CD4-positive, alpha-beta T cell treated with Interferon gamma for 1 hour (primary cell): Measurements from ENCODE around the gene ERF.
A peak's percentile ranks its signal among the peaks of the same experiment; 100 is the strongest.

Experiments
- DNase-seq: peaks from one replicate; pipeline ENCODE4 v3.0.0-alpha.2; 2020

ERF gene

DNA sequence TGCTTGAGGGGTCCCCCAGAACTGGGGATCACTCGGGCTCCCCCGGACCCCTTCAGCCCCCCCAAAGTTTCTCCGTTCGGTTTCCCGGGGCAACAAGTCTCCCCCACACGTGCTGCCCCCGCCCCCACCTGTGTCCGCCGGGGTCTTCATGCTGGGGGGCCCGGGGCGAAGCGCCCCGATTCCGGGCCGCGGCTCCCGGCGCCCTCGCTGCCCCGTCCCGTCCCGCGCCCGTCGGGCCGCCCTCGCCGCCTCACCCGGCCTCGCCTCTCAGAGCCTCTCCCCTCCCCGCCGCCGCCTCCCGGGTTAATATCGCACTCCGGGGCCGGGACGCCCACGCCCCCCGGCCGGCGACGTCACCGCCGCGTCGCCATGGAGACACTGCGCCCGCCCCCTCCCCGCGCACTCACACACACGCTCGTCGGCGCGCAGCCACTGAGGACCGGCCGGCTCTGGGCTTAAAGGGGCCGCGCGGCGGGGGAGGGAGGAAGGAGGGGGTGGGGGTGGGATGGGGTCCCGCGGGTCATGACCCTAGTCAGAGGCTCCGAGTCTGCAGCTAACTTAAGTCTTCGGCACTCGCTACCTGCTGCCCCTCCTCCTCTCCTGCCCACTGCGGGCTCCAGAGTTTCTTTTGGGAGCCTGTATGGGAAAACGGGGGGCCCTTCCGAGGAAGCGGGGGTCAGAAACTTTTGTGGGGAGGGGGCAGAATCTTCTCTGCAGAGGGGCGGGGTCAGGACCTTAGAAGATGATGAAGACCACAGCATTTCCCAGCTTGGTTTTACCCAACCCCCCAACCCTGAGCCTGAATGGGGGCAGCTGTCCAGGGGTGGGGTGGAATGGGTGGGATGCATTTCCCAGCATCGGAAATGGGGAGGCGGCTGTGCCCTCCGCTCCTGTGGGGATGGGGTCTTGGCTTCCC lies at the start of gene ERF:
TSS of gene ERF (minus strand) at position 279 of the 916 bp plus-strand sequence. CDS start at position 150, 129 bp downstream.
- DNase-seq, result peak; percentile 94

DNA sequence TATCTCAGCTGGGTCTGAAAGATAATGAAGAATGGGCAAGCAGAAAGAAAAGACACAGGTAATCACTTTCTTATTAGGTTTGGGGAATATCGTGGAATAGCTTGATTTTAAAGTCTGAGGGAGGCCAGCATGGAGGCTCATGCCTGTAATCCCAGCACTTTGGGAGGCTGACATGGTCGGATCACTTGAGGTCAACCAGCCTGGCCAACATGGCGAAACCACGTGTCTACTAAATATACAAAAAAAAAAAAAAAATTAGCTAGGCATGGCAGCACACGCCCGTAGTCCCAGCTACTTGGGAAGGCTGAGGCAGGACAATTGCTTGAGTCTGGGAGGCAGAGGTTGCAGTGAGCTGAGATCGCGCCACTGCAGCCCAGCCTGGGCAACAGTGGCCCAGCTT lies 48.9 kb upstream of the ERF start:
- no peak for DNase-seq

DNA sequence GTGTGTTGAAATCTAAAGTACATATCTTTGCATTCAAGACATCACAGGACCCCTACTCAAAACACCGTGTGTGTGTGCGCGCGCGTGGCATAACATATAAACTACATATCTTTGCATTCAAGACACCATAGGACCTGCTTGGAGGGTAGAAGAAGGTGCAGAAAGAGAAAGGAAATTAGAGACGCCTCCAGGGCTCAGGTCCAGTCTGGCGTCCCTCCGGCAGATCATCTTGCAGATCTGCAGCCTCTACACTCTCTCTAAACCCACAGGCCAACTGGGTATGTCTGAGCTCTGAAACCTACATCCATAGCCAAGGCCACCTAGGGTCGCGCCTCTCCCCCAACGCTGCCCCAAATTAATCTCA lies 48.2 kb upstream of the ERF start:
- DNase-seq, result no peak

DNA sequence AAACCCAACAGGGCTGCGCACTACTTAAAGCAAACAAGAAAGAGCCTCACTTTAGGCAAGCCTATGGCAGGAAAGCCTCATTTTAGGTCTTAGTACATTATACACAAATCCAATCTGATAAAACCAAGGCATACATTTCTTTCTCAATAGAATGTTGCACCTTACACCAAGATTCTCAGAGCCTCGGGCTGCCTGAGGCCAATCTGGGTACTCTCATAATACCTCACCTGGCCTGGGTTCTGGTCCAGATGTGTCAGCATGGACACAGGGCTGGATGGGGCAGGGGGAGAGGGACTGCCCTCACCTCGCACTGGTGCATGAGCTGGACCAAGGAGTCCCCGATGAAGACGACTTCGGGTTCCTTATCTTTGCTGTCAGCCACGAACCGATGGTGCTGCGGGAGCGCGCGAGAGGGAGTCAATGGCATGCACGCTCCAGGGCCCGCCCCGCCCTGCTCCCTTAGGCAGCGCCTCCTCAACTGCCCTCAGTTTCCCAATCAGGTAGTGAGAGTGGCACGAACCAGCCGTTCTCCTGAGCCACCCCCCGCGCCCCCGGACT lies 46.8 kb upstream of the ERF start, which contains the start of gene PRR19:
TSS of gene PRR19 (plus strand) at position 487 of the 558 bp plus-strand sequence. CDS start 7,453 bp downstream, outside the sequence.
- no peak for DNase-seq

DNA sequence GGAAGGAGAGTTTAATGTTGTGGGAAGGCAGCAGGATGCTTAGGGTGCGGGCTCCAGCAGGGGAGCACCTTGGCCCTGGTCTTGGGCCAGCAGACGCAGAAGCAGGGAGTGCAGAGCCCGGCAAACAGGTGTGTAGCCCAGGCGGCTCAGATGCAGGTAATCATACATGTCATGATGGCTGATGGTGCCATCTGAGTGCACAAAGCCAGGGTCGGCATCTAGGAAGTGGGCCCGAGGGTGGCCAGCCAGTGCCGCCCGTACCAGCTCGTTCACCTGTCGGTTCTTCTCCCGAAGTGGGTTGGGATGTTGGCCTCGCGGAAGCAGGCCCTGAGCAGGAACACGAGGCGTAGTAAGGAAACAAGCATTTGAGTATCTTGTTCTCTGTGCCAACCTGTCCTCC lies 42.1 kb upstream of the ERF start:
- DNase-seq, result no peak

DNA sequence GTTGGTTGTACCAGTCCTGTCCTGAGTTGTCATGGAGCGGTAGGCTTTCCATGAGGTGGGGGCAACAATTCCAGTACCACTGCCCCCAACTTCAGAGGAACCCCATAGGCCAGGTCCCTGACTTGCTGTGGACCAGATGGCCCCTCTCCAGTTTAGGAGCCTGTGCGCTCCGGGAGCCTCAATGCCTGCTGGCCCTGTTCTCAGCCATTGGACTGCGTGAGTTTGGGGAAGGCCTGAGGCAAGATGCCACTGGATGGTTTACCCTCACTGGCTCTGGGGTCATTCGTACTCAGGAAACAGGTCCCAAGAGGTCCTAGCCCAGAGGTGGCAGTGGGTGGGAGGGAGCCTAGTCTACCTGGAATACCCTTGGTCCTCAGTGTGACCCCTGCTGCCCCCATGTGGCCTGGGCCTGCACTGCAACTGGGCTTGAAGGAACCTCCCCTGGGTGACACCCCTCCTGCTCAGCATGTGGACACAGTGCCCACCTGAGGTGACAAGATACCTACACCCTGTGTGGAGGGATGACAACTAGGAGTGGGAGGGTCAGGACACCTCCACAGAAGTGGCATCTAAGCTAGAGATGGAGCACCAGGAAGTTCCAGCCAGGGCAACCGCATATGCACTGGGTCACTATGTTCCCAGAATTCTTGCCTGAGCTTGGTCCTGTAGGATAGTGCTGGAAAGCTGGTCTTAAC lies 41.0 kb upstream of the ERF start:
- DNase-seq, result peak; percentile 82

DNA sequence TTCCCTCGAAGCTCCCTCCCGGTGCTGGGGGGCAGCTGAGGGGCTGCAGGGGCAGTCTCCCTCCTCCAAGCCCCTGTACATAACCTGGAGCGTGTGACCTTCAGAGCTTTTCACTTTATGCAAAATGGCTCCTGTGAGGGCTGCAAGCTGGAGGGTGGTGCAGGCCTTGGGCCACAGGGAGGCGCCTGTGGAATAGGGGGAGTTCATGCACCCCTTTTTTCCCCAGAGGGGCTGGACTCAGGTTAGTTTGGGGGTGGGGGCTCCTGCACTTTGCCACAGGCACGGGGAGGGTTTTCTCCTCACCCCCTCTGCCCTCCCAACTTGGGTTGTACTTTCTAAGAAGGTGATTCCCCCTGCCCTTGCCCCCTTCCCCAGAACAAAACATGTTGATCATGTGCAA lies 40.4 kb upstream of the ERF start:
- no peak for DNase-seq

DNA sequence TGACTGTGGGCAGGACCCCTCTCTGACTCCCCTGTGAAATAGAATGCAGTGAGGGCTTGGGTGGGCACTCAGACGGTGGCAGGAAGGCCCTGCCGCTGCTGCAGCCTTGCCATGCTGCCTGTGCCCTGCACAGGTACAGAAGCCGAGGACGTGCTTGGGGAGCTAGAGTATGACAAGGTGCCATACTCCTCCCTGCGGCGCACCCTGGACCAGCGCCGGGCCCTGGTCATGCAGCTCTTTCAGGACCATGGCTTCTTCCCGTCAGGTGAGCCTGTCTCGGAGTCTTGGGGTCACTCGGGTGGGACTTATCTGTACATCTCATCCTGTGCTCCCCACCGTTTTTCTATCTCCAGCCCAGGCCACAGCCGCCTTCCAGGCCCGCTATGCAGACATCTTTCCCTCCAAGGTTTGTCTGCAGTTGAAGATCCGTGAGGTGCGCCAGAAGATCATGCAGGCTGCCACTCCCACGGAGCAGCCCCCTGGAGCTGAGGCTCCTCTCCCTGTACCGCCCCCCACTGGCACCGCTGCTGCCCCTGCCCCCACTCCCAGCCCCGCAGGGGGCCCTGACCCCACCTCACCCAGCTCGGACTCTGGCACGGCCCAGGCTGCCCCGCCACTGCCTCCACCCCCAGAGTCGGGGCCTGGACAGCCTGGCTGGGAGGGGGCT lies 39.7 kb upstream of the ERF start:
- no peak for DNase-seq

DNA sequence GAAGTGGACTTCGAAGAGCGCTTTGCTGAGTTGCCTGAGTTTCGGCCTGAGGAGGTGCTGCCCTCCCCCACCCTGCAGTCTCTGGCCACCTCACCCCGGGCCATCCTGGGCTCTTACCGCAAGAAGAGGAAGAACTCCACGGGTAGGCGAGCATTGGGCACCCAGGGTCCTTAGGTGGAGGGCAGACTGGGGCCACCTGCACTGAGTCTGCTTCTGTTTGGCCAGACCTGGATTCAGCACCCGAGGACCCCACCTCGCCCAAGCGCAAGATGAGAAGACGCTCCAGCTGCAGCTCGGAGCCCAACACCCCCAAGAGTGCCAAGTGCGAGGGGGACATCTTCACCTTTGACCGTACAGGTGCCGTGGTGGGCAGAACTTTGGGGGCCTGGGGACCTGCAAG lies 39.0 kb upstream of the ERF start:
- DNase-seq, result no peak

DNA sequence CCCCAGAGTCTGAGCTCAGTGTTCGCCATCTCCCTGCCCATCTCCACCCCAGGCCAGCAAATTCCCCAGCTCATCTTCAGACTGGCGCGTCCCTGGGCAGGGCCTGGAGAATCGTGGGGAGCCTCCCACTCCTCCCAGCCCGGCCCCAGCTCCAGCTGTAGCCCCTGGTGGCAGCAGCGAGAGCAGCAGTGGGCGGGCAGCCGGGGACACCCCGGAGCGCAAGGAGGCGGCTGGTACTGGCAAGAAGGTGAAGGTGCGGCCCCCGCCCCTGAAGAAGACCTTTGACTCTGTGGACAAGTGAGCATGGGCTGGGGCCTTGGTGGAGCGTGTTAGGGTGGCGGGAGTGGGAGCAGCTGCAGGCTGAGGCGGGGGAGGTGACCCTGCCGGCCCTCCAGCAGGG lies 38.6 kb upstream of the ERF start:
- no peak for DNase-seq

DNA sequence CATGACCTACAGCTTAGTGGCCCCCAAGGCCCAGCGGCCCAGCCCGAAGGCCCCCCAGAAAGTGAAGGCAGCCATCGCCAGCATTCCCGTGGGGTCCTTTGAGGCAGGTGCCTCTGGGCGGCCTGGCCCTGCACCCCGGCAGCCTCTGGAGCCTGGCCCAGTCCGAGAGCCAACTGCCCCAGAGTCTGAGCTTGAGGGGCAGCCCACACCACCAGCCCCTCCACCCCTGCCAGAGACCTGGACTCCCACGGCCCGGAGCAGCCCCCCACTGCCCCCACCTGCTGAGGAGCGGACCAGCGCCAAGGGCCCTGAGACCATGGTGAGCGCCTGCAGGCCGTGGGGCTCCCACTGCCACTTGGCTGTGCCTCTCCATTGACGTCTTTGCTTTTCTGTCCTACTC lies 38.0 kb upstream of the ERF start:
- no peak for DNase-seq

DNA sequence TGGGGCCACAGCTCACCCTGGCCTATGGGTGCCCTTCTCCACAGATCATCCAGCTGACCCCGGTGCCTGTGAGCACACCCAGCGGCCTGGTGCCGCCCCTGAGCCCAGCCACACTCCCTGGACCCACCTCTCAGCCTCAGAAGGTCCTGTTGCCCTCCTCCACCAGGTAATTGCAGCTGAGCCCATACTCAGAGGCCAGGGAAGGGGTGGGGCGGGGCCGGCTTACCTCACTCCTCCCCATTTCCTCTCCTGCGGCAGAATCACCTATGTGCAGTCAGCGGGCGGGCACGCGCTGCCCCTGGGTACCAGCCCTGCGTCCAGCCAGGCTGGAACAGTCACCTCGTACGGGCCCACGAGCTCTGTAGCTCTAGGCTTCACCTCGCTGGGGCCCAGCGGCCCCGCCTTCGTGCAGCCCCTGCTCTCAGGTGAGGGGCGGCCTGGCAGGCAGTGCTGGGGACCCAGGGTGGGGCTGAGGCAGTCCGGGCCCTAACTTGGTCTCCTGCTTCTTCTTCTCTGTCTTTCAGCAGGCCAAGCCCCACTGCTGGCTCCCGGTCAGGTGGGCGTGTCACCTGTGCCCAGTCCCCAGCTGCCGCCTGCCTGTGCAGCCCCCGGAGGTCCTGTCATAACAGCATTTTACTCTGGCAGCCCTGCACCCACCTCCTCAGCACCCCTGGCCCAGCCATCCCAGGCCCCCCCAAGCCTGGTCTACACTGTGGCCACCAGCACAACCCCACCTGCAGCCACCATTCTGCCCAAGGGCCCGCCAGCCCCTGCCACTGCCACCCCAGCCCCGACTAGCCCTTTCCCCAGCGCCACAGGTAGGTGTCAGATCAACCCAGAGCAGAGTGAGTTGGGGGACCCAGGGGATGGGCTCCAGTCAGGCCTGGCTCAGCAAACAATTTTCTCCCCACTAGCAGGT lies 37.4 kb upstream of the ERF start:
- no peak for DNase-seq

DNA sequence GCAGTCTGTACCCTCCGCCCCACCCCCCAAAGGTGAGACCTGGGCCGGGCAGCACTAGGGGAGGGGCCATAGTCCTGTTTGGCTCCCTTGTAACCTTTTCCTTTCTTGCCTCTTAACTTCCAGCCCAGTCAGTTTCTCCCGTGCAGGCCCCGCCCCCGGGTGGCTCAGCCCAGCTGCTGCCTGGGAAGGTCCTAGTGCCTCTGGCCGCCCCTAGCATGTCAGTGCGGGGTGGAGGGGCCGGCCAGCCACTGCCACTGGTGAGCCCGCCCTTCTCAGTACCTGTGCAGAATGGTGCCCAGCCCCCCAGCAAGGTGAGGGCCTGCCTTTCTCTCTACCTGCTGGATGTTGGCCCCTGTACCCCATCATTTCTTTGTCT lies 36.5 kb upstream of the ERF start:
- no peak for DNase-seq

DNA sequence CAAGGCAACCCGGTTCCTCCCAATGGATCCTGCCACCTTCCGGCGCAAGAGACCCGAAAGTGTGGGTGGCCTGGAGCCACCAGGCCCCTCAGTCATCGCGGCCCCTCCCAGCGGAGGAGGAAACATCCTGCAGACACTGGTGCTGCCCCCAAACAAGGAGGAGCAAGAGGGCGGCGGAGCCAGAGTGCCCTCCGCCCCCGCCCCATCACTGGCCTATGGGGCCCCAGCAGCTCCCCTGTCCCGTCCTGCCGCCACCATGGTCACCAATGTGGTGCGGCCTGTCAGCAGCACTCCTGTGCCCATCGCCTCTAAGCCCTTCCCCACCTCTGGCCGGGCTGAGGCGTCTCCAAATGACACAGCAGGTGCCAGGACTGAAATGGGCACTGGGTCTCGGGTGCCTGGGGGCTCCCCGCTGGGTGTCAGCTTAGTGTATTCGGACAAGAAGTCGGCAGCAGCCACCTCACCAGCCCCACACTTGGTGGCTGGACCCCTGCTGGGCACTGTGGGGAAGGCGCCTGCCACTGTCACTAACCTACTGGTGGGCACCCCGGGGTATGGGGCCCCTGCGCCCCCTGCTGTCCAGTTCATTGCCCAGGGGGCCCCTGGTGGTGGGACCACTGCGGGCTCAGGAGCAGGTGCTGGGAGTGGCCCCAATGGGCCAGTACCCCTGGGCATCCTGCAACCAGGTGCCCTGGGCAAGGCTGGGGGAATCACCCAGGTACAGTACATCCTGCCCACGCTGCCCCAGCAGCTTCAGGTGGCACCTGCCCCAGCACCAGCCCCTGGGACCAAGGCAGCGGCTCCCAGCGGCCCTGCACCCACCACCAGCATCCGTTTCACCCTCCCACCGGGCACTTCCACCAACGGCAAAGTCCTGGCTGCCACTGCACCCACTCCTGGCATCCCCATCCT lies 35.9 kb upstream of the ERF start:
- peak; percentile 64 for DNase-seq

DNA sequence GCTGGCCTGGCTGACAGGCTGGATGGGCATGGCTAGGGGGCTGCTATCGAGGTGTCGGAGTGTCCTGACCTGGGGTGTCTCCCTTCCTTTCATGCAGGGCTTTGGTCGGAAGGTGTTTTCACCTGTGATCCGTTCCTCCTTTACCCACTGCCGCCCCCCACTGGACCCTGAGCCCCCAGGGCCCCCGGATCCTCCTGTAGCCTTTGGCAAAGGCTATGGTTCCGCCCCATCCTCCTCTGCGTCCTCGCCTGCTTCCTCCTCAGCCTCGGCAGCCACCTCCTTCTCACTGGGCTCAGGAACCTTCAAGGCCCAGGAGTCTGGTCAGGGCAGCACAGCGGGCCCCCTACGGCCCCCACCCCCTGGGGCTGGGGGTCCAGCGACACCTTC lies 35.2 kb upstream of the ERF start:
- DNase-seq, result no peak

DNA sequence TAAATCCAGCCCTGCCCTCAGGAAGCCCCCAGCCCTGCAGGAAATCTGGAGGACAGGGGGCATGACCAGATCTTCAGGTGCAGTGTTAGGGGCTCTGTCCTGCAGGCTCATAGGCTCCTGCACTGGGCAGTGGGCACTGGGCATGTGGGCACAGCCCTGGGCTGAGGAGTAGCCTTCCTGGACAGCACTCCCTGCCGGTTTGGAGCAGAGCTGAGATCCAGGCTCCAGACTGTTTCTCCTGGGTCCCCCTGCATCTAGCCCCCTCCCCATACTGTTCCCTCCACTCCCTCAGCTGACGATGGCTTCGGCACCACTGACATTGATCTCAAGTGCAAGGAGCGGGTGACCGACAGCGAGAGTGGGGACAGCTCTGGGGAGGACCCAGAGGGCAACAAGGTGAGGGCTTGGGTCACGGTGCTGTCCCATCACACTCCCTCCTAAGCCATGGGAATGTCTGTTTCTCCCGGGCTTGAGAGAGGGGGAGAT lies 34.7 kb upstream of the ERF start:
- DNase-seq, result no peak

DNA sequence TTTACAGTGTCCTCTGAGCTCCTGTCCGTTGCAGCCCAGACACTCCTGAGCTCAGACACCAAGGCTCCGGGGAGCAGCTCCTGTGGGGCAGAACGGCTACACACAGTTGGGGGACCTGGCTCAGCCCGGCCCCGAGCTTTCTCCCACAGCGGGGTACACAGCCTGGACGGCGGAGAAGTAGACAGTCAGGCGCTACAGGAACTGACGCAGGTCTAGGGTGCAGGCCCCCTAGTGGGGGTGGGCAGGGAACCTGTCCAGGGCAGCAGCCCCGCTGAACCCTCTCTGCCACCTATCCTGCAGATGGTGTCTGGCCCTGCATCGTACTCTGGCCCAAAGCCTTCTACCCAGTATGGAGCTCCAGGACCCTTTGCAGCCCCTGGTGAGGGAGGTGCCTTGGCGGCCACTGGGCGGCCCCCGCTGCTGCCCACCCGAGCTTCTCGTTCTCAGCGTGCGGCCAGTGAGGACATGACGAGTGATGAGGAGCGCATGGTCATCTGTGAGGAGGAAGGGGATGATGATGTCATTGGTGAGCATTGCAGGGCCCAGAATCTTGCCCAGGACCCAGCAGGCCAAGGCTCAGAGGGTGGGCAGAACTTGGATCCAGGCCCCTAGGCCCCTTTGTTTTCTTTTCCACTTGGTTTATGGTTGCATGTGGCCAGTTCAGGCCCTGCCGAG lies 34.1 kb upstream of the ERF start:
- no peak for DNase-seq

DNA sequence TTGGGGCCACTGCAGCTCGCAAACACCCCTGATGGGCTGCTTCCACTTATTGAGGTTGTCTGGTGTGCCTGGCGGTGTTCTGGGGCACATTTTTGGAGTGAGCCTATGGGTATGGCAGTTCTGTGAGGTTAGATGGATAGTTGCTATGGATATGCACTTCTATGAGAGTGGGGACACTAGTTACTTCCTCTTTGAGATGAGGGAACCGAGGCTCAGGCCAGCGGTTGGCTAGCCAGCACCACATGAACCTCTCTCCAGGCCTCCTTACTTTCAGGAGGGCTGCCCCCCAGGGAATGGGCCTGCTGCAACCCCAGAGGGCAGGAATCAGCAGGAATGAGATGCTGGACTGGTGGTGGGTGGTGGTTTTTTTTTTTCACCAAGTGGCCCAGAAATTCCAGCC lies 33.5 kb upstream of the ERF start:
- no peak for DNase-seq

DNA sequence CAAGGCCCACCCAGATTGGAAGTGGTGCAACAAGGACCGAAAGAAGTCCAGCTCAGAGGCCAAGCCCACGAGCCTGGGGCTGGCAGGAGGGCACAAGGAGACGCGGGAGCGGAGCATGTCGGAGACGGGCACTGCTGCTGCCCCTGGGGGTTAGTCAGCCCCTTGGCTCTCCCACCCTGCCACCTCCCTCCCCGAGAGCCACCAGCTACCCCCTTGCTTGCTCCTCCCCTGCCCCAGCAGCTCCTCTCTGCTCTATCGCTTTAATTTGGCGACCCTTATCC lies 32.8 kb upstream of the ERF start:
- no peak for DNase-seq

DNA sequence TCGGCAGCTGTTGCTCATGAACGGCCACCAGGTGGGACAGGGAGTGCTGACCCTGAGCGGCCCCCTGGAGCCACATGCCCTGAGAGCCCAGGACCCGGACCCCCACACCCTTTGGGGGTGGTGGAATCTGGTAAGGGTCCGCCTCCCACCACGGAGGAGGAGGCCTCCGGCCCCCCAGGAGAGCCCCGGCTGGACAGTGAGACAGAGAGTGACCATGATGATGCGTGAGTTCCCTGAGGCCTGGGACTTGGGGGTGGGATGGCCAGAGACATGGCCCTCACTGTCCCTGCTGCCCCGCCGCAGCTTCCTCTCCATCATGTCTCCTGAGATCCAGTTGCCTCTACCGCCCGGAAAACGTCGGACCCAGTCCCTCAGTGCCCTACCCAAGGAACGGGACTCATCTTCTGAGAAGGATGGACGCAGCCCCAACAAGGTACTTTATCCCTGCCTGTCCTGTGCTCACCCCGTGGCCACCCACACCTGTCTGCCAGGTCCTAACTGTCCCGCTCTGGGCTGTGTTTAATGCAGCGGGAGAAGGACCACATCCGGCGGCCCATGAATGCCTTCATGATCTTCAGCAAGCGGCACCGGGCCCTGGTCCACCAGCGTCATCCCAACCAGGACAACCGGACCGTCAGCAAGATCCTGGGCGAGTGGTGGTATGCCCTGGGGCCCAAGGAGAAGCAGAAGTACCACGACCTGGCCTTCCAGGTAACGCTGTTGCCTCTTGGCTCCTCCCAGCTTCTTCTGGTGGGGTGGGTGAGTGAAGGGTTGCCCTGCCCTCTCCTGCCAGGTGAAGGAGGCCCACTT lies 32.3 kb upstream of the ERF start:
- no peak for DNase-seq
